Renal pelvis (tissue), 3 donors: ENCODE measurements around the gene DPYSL4. TPM values are rescaled to one million over a fixed set of nuclear protein-coding genes. Genes with fewer than 3 reads are reported as not detected.

ENCODE experiments used
- polyA plus RNA-seq, 3 donors: library from polyadenylated mRNA; unstranded; fragments of 120-200 nt; gene quantifications; one replicate each; pipeline ENCODE4 v1.2.1, GENCODE V29; 2013; ENCODE audit not compliant: insufficient read length in 3 of 3

The DPYSL4 gene
- polyA plus RNA-seq, 3 donors: 15.4 to 22.3 (median 18.3) TPM

Other genes with a start within 250 kb of the DPYSL4 start
- gene BNIP3, start 205.0 kb upstream of the DPYSL4 start, polyA plus RNA-seq: 10 to 100 TPM; 81.7 to 92.5 (median 87.9) TPM
- gene JAKMIP3, start 121.0 kb upstream of the DPYSL4 start, polyA plus RNA-seq: under 1 TPM; 0.19 to 0.41 (median 0.39) TPM
- gene STK32C, start 121.0 kb downstream of the DPYSL4 start, polyA plus RNA-seq: 10 to 100 TPM; 11.6 to 15.4 (median 12.4) TPM
- gene LRRC27, start 145.2 kb downstream of the DPYSL4 start, polyA plus RNA-seq: 10 to 100 TPM; 25.4 to 33.2 (median 25.5) TPM
- gene PWWP2B, start 210.3 kb downstream of the DPYSL4 start, polyA plus RNA-seq: 10 to 100 TPM in 2 of 3 donors, 1 to 10 TPM in 1; 9.7 to 12.5 (median 12.4) TPM